ENCODE results near the gene CROCC. TPM values are rescaled to one million over a fixed set of nuclear protein-coding genes. Genes with fewer than 3 reads are reported as not detected.
"Not testable (repeated sequence)": the region's sequence is repeated elsewhere in the genome, so short reads cannot be mapped to it uniquely, and the experiment has no call there.

Gene CROCC
- total RNA-seq, 2 experiments from 2014 or later = 36.3 to 54.1 TPM

- H3K4me2 ChIP-seq (ENCODE audit: low read length); CTCF ChIA-PET (ENCODE audit: unreplicated experiment); H3K9me2 ChIP-seq (ENCODE audit: insufficient read depth, low read length); H3K9me3 ChIP-seq (ENCODE audit: low read length); BruUV-seq (replicated peaks); H3K27ac ChIP-seq (ENCODE audit: low read depth, low read length, poor library complexity, severe bottlenecking); H2AFZ ChIP-seq (ENCODE audit: low read length); intact Hi-C loops (cut with micrococcal nuclease; ENCODE audit: unreplicated experiment); DNase-seq (ENCODE audit: low spot score); H3K36me3 ChIP-seq (ENCODE audit: insufficient read depth, low read length); H3K4me3 ChIP-seq (ENCODE audit: low read depth, low read length, poor library complexity, severe bottlenecking); H4K20me1 ChIP-seq (ENCODE audit: insufficient read depth, low read length); H3K79me2 ChIP-seq (ENCODE audit: insufficient read depth, low read depth, low read length): not testable (repeated sequence)
- POLR2A ChIA-PET = interaction anchor here (0.6 to 0.7 kb wide), 2 partner anchors 203 to 254 kb away, joined by 3 read pairs; no protein-coding TSS in a partner anchor
- H3K4me1 ChIP-seq (ENCODE audit: insufficient read depth, low read length, poor library complexity, severe bottlenecking) = peaks cover 67% of the 10 kb centered on the region
These were observed 22.7 kb upstream of the CROCC start for GRCh38 chr1:16899020-16899419.

GRCh38 chr1:16900751-16901150 lies 21.0 kb upstream of the CROCC start:
- no peak for TF ChIP-seq EZH2phosphoT487 (IDR thresholded peaks at IDR 0.05; ENCODE audit: borderline replicate concordance, low read depth, low read length)
- TF ChIP-seq, protein P1, sequence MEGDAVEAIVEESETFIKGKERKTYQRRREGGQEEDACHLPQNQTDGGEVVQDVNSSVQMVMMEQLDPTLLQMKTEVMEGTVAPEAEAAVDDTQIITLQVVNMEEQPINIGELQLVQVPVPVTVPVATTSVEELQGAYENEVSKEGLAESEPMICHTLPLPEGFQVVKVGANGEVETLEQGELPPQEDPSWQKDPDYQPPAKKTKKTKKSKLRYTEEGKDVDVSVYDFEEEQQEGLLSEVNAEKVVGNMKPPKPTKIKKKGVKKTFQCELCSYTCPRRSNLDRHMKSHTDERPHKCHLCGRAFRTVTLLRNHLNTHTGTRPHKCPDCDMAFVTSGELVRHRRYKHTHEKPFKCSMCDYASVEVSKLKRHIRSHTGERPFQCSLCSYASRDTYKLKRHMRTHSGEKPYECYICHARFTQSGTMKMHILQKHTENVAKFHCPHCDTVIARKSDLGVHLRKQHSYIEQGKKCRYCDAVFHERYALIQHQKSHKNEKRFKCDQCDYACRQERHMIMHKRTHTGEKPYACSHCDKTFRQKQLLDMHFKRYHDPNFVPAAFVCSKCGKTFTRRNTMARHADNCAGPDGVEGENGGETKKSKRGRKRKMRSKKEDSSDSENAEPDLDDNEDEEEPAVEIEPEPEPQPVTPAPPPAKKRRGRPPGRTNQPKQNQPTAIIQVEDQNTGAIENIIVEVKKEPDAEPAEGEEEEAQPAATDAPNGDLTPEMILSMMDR (conservative IDR thresholded peaks at IDR 0.05; ENCODE audit: low read length) = peak; percentile 59
- ChIA-PET CTCF (ENCODE audit: unreplicated experiment) (no interaction called here), POLR2A (no interaction called here)
- peaks cover under 1% of the 10 kb centered on the region; the same call in 1 of the 2 replicates for H3K9me3 ChIP-seq (ENCODE audit: low read length)
- H3K79me2 ChIP-seq (ENCODE audit: insufficient read depth, low read depth, low read length) = no peaks in the 10 kb centered on the region
- no peaks in the 10 kb centered on the region for H4K20me1 ChIP-seq (ENCODE audit: insufficient read depth, low read length)
- H3K36me3 ChIP-seq (ENCODE audit: insufficient read depth, low read length) = no peaks in the 10 kb centered on the region
- peak overlapping the region; percentile 36 for H3K4me3 ChIP-seq (ENCODE audit: low read depth, low read length, poor library complexity, severe bottlenecking)
- intact Hi-C loops (cut with micrococcal nuclease; ENCODE audit: unreplicated experiment) = loop anchor here (5.0 kb wide), 1 partner anchor 403 kb away; no protein-coding TSS in a partner anchor
- BruUV-seq (replicated peaks) = no TSS peak
- peak; percentile 39 for DNase-seq (ENCODE audit: low spot score)
- peak overlapping the region; percentile 68 for H2AFZ ChIP-seq (ENCODE audit: low read length)
- no peaks in the 10 kb centered on the region for H3K9me2 ChIP-seq (ENCODE audit: insufficient read depth, low read length)
- H3K27ac ChIP-seq (ENCODE audit: low read depth, low read length, poor library complexity, severe bottlenecking) = peak overlapping the region; percentile 95
- H3K4me1 ChIP-seq (ENCODE audit: insufficient read depth, low read length, poor library complexity, severe bottlenecking) = peaks cover 74% of the 10 kb centered on the region
- H3K4me2 ChIP-seq (ENCODE audit: low read length) = peak overlapping the region; percentile 67

- peak; percentile 65 for DNase-seq (ENCODE audit: low spot score)
- CTCF ChIA-PET (ENCODE audit: unreplicated experiment); H4K20me1 ChIP-seq (ENCODE audit: insufficient read depth, low read length); H3K79me2 ChIP-seq (ENCODE audit: insufficient read depth, low read depth, low read length); POLR2A ChIA-PET; H3K36me3 ChIP-seq (ENCODE audit: insufficient read depth, low read length); H3K9me3 ChIP-seq (ENCODE audit: low read length); BruUV-seq (replicated peaks); H3K9me2 ChIP-seq (ENCODE audit: insufficient read depth, low read length): not testable (repeated sequence)
- intact Hi-C loops (cut with micrococcal nuclease; ENCODE audit: unreplicated experiment) = loop anchor here (5.0 kb wide), 1 partner anchor 404 kb away; no protein-coding TSS in a partner anchor
- Histone ChIP-seq H3K4me1 (ENCODE audit: insufficient read depth, low read length, poor library complexity, severe bottlenecking) (peaks cover 79% of the 10 kb centered on the region), H3K27ac (ENCODE audit: low read depth, low read length, poor library complexity, severe bottlenecking) (peak overlapping the region; percentile 95), H3K4me3 (ENCODE audit: low read depth, low read length, poor library complexity, severe bottlenecking) (peak overlapping the region; percentile 36), H2AFZ (ENCODE audit: low read length) (peak overlapping the region; percentile 68; the same call in 1 of the 2 replicates), H3K4me2 (ENCODE audit: low read length) (peak overlapping the region; percentile 67)
These were observed 20.4 kb upstream of the CROCC start for GRCh38 chr1:16901371-16901770.

GRCh38 chr1:16903054-16903453 lies 18.7 kb upstream of the CROCC start:
- CTCF ChIA-PET (ENCODE audit: unreplicated experiment) = no interaction called here
- intact Hi-C loops (cut with micrococcal nuclease; ENCODE audit: unreplicated experiment) = loop anchor here (5.0 kb wide), 1 partner anchor 406 kb away; no protein-coding TSS in a partner anchor
- TF ChIP-seq EZH2phosphoT487 (IDR thresholded peaks at IDR 0.05; ENCODE audit: borderline replicate concordance, low read depth, low read length) = no peak
- TF ChIP-seq, protein P1 (conservative IDR thresholded peaks at IDR 0.05; ENCODE audit: low read length) = no peak; the same call in 1 of the 2 replicates
- peak overlapping the region; percentile 96 for H3K4me2 ChIP-seq (ENCODE audit: low read length)
- peak overlapping the region; percentile 65 for H3K4me3 ChIP-seq (ENCODE audit: low read depth, low read length, poor library complexity, severe bottlenecking)
- H4K20me1 ChIP-seq (ENCODE audit: insufficient read depth, low read length) = no peaks in the 10 kb centered on the region
- peak; percentile 29 for DNase-seq (ENCODE audit: low spot score)
- peaks cover 67% of the 10 kb centered on the region for H3K4me1 ChIP-seq (ENCODE audit: insufficient read depth, low read length, poor library complexity, severe bottlenecking)
- no TSS peak for BruUV-seq (replicated peaks)
- no peaks in the 10 kb centered on the region for H3K36me3 ChIP-seq (ENCODE audit: insufficient read depth, low read length)
- POLR2A ChIA-PET = interaction anchor here (1.1 to 2.2 kb wide), 4 partner anchors 15 to 290 kb away, joined by 3 to 7 read pairs (median 4); partner anchors contain the start of gene CROCC
- H3K9me3 ChIP-seq (ENCODE audit: low read length) = peaks cover 12% of the 10 kb centered on the region; the same call in 1 of the 2 replicates
- peak overlapping the region; percentile 47 for H2AFZ ChIP-seq (ENCODE audit: low read length)
- H3K27ac ChIP-seq (ENCODE audit: low read depth, low read length, poor library complexity, severe bottlenecking) = peak overlapping the region; percentile 95
- H3K9me2 ChIP-seq (ENCODE audit: insufficient read depth, low read length) = no peaks in the 10 kb centered on the region
- H3K79me2 ChIP-seq (ENCODE audit: insufficient read depth, low read depth, low read length) = no peaks in the 10 kb centered on the region
